HG03060 (cell line): ENCODE data around the gene RIPK3.
A peak's percentile ranks its signal among the peaks of the same experiment; 100 is the strongest.
"Not testable (repeated sequence)": the region's sequence is repeated elsewhere in the genome, so short reads cannot be mapped to it uniquely, and the experiment has no call there.

ENCODE experiments used
- ATAC-seq: cut with Tn5 transposase; IDR thresholded peaks from one replicate; pipeline ENCODE4 v1.9.1; 2021; ENCODE audit warnings: low read depth, moderate number of reproducible peaks; ENCODE audit not compliant: unreplicated experiment

Gene RIPK3

DNA sequence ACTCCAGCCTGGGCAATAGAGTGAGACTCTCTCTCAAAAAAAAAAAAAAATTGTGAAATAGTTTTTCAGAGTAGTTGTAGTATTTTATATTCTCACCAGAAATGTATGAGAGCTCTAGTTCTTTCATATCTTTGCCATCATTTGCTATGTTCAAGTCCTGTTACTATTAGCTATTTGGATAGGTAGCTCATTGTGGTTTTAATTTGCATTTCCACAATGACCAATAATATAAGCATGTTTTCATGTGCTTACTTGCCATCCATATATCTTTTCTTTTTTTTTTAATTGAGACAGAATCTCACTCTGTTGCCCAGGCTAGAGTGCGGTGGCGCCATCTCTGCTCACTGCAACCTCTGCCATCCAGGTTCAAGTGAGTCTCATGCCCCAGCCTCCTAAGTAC is 8.4 kb upstream of the RIPK3 start:
- no peak for ATAC-seq

DNA sequence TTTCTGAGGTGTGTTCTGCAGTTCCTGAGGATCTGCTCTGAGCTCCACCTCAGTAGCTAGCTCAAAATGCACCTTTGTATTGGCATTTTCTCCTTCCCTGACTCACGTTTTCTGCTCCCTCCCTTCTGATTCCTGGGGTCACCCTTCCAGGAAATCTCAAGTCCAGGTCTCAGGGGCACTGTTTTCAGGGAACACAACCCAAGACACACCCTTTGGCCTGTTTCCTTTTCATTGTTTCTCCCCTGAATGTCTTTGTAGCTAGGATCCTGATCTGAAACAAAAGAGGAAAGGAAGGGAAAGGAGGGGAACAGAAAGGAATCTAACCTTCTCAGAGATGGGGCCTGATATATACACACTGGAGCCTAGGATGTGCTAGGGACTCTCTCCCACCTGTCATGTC is 7.3 kb upstream of the RIPK3 start:
- no peak for ATAC-seq

DNA sequence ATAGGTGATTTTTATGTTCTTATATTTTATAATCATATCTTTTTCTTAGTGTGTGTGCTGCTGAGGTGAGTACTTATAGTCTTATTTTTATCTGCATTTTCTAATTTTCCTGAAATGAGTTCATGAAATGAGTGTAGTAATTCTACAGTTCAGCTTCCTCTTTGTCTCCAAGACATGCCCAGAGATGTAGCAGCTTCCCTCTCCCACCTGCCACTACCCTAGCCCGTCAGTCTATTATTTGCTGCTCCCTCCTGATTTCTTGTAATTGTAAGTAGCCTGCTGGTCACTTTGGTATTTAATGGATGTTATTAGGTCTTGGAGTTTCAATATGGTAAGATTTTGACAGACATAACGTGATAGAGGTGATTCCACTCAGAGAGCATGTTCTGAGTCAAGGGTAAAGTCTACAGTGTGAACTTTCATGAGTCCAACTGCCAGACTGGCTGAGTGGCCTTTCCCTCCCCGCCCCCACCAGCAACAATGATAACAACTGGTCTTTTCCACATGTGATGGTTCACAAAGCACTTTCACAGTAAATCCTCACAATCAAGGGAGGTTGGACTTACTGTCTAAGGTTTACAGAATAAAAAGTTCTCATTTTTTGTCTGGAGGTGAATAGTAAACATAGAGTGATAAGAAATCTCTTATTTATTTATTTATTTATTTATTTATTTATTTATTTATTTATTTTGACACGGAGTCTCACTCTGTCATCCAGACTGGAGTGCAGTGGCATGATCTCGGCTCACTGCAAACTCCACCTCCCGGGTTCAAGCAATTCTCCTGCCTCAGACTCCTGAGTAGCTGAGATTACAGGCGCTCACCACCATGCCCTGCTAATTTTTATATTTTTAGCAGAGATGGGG is 4.2 kb upstream of the RIPK3 start:
- no peak for ATAC-seq

DNA sequence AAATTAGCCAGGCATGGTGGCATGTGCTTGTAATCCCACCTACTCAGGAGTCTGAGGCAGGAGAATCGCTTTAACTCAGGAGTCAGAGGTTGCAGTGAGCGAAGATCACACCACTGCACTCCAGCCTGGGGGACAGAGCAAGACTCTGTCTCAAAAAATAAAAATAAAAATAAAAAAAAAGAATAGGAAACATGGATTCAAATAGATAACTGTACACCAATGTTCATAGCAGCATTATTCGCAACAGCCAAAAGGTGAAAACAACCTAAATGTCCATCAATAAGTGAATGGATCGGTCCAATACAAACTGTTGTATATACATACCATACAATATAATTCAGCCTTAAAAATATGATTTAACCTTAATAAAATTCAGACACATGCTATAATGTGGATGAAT is 3.1 kb upstream of the RIPK3 start:
- ATAC-seq, result no peak

DNA sequence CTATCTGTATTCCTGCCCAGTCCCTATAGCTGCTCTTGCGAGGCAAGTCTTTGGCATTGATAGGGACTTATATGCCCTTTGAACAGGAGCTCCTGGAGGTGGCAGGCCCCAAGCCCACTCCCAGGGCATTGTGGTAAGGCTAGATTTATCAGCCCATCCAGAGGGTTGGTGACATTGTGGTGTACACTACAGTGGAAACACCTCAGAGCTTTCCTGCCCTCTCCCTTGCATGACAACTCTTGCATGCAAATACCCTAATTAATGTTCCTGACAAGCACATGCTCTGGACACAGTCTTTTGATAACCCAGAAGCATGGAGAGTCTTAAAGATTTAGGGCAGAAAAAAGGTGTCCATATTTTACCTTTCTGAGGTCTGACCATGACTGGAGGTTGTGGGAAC is 815 bp upstream of the RIPK3 start:
- ATAC-seq, result no peak

DNA sequence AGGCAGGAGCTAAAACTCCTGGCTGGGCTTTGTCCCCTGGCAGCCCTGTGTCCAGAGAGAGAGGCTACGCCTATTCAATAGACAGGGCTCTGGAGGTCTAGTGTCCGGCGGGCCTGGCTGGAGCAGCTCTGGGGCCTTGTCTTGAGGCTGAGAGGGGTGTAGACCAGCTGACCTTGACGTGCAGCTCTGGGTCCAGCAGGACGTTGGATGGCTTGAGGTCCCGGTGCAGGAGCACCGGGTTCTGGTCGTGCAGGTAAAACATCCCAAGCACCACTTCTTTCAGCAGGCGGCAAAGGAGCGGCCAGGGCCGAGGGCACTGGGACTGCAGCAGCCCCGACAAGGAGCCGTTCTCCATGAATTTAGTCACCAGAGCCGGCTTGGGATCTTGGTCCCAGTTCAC is 948 bp downstream of the RIPK3 start:
- ATAC-seq, result no peak

DNA sequence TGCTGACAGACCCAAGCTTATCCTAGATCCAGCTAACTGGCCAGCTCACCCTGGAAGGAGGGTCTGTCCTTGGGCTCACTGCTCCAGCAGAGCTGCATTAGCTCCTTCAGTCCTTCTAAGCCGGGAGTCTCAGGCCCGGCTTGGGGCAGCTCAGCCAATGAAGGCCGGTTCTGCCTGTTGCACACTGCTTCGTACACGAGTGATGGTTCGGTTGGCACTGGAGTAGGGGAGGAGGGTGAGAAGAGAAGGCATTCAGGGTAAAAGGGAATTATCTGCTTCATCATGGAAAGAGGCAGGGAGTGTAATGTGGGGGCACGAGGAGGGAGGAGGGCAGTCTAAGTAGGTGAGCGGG is 2.0 kb downstream of the RIPK3 start:
- ATAC-seq, result no peak

DNA sequence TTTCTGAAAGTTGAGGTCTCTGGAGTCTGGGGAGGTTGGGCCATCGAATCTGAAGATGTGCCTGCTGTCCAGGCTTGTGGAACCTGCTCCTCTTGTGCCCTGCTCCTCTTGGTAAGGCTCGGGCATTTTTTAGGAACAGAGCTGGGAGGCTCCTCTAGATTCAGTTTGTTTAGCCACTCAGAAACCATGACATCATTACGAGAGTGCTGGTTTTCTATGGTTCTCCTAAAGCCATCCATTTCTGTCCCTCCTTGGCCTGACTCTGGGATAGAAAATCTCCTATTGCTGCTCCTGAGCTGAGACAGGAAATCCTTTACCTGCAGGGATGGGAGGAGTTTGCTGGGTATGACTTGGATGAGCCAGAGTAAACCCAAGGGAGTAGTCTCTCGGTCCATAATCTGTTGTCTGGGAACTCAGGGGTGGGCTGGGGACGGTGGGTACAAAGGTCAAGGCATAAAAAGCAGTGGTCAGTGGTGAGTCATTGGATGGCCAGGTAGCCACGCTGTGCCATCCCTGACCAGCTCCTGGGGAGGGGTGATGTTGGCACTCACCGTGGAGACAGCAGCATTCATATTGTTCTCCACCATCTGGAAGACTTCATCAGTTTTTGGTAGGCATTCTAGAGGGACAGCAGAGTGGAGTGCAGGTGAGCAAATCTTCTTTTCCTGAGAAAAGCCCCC is 2.5 kb downstream of the RIPK3 start:
- no peak for ATAC-seq

DNA sequence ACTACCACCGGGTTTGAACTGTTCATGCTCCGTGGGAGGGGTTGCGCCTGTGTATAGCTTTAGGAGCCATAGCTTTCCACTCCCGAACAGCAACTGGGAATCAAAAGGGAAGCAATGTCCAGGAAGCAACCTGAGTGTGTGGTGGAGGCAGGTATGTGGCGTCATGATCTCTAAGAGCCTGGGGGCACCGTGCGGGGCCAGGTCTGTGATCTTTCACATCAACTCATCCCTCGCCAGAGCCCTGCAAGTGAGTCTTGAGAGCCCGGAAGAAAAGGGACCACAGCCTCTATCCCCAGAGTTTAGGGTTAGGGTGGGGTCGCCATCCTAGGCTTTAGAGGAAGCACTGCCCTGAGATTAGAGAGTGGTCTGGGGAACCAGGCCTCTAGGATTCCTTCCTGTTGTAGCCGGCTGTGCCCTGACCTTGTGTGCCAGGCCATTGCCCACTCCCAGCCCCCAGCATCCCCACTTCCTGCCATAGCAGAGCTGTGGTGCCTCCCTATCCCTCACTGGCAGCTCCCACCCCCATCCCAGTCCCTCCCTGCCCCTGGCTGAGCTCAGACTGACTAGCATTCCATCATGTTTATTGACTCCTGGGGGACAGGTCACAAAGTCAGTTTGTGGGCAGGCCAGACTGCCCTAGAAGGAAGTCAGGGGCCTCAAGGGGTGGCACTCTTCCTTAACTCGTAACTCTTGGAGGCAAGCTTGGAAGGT is 4.2 kb downstream of the RIPK3 start:
- ATAC-seq, result no peak

DNA sequence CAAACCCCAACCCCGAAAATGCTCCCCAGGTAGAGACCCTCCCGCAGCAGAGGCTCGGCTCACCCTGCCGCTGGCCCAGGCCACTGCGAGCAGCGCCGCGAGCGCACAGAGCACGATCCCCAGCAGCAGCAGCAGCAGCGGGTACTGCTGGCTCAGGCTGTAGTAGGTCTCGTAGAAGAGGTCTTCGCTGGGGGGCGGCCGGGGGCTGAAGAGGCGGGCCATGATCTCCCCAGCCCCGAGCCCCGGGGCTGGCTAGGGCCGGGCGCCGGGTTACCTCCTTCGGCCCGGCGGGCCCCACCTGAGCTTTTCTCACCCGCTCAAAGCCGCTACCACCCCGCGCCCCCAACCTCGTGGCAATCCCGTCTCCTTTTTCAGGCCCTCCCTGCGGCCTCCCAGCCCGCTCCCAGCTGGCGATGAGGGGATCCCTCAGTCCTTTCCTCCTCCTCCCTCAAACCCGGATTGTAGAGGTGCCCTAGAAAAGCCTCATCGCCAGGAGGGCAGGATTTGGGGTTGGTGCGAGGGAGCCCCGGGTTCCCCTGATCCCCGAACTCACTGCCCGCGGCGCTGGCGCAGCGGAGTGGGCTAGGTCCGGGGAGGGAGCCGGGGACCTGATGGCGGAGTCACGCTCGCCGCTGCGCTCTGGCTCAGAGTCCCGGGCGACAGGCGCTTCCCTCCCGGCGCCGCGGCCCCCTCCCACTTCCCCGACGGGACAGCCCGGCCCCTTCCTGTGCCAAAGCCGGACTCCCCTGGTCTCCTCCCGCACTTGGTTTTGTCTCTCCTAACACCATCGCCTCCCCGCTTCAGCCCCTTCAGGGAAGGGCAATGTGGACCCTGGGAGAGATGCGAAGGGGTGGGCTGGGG is 5.1 kb downstream of the RIPK3 start, which contains the start of gene ADCY4:
ADCY4 (minus strand) TSS at position 641 of the 861 bp plus-strand sequence; CDS start at position 222, 419 bp downstream.
- no peak for ATAC-seq

DNA sequence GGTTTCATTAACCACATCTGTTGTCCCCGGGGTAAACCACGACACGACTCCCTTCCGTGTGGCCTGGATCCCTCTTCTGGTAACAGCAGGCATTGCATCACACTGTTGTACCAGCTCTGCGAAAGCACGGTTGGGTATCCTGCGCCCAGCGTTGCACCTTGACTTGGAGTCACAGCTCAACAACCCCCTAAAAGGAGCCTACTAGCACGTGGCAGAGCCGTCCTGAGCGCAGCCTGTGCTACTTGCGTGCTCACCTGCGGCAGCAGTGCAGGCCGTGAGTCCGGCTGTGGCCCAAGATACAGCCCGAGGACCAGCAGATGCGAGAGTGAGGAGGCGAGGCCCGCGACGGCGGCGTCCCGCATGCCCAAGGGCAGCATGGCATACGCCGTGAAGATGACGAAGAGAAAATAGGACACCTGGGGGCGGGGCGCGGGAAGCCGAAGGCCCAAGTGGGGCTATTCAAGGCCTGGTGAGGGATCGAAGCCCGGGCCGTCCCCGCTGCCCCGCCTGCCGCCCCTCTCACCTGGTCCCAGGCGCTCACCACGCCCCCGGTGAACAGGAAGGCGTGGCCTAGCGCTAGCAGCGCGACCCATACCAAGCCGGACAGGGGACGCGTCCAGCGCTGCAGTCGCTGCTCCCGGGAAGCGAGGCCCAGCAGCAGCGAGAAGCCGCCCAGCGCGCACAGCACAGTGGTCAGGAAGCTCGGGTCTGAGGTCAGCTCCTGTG is 7.4 kb downstream of the RIPK3 start:
- ATAC-seq, result peak; percentile 63

DNA sequence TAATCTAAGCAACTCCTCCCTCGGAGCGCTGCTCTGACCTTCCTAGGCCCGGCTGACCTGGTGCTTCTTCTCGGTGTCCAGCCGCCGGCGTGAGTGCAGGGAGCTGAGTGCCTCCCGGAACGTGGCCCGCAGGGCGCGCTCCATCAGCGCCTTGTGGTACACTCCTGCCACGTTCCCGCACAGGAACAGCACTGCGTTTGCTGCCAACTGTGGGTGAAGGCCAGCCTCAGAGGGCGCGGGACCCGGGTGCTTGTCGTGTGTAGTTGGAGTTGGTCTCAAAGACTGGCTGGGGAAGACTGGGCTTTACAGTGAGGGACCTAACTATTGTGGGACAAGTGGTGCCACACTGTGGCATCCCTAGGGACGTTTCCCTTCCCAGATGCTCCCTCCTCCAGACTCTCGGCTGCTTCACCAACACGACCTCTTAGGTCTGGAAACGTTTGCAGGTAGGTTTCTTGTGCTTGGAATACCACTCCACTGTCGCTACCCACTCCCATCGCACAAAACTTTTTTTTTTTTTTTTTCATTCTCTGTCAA is 8.0 kb downstream of the RIPK3 start:
- ATAC-seq, result no peak

DNA sequence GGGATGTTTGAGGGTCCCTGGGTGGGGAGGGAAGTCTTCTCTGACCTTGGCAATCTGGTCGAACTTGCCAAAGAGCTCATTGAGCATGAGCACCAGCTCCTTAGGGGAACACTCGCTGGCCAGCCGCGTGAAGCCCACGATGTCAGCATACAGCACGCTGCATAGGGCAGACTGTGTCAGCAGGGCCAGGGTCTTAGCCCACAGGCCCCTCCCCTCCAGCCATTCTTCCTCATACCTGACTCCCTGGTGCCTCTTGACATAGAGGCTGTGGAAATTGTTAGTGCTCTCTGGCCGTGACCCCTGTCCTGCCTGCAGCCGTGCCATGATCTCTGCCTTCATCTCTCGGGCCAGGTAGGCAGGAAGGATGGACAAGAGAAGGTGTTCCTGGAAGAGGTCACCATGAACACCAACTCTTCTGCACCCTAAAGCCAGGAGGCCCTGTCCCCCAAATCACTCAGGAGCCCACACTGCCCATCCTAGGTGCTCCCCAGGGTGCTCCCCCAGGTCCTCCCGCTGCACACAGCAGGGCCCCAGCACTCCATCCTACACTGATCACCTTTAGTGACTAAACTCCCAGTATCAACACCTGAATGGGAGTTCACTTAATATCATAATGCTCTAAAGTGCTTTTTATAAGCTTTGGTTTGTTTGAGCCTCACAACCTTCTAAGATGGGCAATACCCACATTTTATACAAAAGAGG is 8.7 kb downstream of the RIPK3 start:
- ATAC-seq, result no peak

DNA sequence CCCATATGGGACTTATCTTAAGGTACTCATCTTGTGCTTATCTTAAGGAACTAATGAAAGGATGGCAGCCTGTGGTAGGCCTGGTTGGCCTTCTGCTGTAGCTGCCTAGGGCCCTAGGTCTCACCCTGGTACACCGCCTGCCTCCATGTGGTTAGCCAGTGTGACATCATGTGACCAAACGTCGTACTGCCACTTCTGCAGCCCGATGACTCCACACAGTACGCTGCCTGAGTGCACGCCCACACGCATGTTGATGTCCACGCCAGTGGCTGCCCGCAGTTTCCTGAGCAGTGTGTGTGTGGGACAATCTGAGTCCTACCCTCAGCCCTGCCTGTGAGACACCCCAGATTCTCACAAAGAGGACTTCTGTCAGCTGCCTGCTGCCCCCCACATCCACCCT is 10.1 kb downstream of the RIPK3 start:
- no peak for ATAC-seq

DNA sequence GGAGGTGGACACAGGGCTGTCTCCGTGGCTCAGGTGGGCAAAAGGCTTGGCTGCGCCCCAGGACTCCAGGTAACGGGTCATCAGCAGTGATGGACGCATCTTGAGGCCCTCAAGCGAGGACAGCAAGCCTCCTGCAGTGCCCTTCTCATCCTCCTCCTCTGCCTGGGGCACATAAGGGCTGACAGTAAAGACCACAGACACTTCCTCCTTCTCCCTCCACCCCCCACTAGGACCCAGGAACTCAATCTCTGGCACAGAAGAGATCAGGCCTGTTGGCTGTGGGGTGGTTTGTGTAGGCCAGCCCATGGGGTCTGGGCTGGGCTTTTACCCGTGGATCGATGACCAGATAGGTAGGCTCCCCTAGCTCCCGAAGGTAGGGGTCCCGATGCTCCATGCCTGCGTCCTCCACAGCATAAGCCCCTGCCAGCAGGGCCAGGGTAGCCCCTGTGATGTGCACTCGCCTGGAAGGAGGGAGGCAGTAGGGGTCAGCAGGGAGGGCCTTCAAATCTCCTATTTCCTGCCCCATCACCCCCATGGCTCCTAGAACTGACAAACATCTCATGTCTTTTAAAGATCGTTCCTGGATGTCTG is 10.6 kb downstream of the RIPK3 start:
- no peak for ATAC-seq

DNA sequence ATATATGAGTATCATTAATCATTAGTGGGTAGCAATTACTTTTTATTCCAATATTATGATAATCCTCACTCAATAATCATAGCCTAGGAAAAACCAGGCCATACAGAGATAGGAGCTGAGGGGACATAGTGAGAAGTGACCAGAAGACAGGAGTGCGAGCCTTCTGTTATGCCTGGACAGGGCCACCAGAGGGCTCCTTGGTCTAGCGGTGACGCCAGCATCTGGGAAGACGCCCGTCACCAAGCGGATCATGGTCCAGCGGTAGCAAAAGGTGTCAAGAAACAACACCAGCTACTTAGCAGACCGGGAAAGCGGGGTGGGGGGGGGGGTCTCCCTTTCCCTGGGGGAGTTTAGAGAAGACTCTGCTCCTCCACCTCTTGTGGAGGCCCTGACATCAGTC is 11.9 kb downstream of the RIPK3 start:
- ATAC-seq, result not testable (repeated sequence)

DNA sequence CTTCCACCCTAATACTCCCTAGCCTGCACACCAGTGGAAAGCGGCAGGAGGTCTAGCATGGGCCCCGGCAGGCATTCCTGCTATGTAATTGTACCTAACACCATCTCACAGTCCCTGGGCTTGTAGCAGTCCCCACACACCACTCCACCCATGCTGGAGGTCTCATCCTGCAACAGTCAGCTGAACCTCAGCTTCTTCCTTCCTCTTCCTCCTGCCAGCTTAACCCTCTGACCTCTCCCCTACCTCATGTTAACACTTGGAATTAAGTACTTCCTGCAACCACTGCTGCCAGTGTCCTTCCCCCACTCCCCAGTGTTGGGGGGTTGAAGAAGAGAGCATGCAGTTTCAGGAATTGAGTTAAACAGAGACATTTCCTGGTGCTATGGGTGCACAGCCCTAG is 12.5 kb downstream of the RIPK3 start:
- ATAC-seq, result no peak

DNA sequence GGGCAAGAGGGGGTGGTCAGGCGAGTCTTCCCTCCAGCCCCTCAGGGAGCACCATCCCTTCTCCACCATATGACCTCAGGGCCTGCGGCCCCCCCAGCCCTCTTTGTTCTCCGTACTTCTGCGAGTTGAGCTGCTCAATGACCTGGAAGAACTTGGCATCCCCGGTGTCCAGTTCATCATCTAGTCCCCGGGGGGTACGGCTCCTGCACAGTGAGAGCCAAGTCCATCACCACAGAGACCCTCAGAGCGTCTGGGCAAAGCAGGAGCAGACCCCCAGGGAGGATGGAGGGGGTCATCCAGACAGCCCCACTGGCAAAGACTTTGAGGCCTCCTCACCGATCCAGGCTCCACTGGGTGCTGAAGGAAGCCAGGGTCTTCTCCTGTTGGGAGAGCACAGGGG is 13.8 kb downstream of the RIPK3 start:
- no peak for ATAC-seq
